ENCODE measurements around the gene FBXW7. TPM values are rescaled to one million over a fixed set of nuclear protein-coding genes. Genes with fewer than 3 reads are reported as not detected.
A peak's percentile ranks its signal among the peaks of the same experiment; 100 is the strongest.

FBXW7 gene
- total and polyA plus RNA-seq, 2 of the 8 experiments (the other 6 are each of a cell fraction or from before 2014, with no cell fraction given), result 6.0 to 26.7 TPM

GRCh38 chr4:152436384-152436783, 99.5 kb downstream of the FBXW7 start (continued):
- TF ChIP-seq CTCF (IDR thresholded peaks at IDR 0.05; ENCODE audit: control extremely low read depth in 1 of 3, insufficient read depth in 1 of 3, low read depth in 1 of 3, low read length in 3 of 3), result peak in 2 of 3 experiments; percentile 33 to 58; a peak in 3 of 4 replicates
